GM12872 (cell line): ENCODE data around the gene MOB3A.

Experiments used
- TF ChIP-seq, protein P1 (sequence below): IDR thresholded peaks from 3 replicates; pipeline ENCODE4 v1.5.1; 2011; ENCODE audit warnings: low read depth, mild to moderate bottlenecking, low read length, moderate library complexity; ENCODE audit not compliant: insufficient read depth

Gene MOB3A

DNA sequence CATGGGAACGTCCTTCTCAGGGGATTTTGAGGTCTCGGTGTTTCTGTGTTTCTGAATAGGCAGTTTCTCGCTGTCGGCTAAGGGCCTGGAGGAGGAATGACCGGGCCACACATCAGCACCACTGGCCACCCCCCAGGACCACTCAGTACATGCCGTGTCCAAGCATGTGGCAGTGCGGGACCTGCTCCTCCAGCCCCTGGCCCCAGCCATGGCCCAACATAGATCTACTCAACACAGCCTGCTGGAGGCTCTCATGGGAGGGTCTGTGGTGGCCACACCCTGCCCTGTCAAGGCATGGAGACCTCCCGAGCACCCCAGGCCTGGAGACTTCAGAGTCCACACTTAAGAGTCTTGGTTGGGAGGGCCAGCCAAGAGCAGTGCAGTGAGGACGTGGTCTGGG, 18.1 kb upstream of the MOB3A start:
- TF ChIP-seq, protein P1, sequence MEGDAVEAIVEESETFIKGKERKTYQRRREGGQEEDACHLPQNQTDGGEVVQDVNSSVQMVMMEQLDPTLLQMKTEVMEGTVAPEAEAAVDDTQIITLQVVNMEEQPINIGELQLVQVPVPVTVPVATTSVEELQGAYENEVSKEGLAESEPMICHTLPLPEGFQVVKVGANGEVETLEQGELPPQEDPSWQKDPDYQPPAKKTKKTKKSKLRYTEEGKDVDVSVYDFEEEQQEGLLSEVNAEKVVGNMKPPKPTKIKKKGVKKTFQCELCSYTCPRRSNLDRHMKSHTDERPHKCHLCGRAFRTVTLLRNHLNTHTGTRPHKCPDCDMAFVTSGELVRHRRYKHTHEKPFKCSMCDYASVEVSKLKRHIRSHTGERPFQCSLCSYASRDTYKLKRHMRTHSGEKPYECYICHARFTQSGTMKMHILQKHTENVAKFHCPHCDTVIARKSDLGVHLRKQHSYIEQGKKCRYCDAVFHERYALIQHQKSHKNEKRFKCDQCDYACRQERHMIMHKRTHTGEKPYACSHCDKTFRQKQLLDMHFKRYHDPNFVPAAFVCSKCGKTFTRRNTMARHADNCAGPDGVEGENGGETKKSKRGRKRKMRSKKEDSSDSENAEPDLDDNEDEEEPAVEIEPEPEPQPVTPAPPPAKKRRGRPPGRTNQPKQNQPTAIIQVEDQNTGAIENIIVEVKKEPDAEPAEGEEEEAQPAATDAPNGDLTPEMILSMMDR, result no peak

DNA sequence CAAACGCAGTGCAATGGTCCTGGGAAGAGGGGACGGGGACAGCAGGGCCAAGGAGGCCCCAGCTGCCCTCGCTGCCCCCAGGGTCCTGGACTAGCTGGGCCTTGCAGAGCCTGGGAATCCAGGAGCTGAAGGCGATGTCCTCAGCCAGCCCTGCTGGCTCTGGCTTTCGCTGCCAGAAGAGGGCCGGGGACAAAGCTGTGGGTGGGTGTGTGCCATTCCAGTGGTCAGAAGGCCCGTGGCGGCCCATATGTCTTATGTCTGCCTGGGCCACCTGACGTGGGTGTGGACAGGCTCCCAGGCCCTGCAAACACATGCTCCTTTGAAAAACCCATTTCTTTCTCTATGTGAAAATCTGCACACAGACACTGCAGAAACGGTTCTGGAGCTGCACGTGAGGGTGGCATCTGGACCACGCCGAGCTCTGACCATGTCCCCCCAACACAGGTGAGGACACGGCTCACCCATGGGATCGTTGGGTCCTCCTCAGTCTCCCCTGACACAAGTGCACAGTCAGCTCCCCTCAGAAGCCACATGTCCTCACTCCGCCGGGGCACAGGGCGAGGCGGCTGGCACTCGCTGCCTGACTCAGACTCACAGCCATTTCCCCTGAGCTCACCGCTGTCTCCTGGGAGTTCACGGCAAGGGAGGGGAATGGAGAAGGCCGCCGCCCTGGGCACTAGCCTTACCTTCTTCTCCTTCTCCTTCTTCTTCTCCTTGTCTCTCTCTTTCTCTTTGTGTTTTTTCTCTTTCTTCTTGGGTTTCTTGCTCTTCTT, 17.5 kb upstream of the MOB3A start:
- TF ChIP-seq, protein P1, result no peak

DNA sequence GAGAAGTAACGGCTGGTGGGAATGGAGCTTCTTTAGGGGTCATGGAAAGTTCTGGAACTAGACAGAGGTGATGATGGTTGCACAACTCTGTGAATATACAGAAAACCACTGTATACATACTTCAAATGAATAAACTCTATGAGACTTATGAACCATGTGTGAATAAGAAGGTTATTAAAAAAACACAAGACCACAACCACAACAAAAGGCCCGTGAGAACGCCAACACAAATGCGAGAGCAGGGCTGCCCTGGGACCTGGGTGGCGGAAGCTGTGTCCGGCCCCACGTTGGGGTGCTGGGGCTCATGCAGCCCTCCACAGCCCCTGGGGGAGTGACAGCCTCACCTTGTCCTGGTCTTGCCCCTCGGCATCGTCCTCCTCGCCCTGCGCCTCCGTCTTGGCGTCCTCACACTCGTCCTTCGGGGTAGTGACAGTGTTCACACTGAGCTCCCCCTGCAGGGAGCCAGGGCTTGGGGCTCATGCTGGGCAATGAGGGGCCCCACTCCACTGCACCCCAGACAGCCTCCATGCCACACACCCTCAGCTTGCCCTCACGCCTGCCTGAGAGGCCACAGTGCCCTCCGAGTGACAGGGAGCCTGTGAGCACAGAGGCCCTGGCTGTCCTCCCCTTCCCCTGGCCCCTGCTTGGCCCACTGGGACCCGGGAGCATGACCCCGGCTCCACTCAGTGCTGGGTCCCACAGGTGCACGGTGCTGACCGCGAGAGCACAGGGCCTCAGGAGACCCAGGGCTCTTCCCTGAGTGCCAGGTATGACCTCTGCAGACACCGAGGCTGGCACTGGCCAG, 16.6 kb upstream of the MOB3A start:
- TF ChIP-seq, protein P1, result no peak

DNA sequence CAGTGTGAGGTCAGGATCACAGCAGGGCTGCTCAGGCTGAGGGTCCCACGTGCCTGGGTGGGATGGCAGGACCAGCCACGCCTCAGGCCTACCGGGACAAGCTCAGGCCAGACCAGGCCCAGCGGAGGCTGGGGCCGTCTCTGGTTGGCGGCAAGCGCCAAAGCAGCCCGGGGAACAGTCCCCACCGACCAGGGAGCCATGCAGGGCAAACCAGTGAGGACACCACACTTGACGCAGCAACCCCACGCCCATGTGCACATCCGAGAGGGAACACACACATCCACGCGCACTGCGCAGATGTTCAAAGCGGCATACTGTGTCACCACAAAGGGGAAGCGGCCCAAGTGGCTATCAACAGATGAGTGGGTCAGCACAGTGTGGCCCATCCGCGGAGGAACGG, 15.8 kb upstream of the MOB3A start:
- TF ChIP-seq, protein P1, result no peak

DNA sequence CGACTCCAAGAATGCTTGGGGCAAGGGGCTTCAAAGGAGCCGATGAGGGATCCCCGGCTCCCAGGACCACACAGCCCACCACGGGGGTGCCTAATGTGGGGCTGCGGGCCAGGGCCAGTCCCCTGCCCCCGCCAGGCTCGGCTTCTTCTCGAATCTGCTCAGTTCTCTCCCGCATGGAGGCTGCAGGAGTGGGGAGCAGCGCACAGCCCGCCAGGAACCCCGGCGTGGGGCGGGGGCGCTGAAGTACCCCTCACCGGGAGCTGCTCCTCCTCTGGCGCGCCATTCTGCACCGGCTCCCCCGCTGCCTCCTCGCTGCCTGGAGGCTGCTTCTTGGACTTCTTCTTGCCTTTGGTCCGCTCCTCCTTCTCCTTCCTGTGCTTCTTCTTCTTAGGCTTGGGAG, 15.3 kb upstream of the MOB3A start:
- TF ChIP-seq, protein P1, result no peak

DNA sequence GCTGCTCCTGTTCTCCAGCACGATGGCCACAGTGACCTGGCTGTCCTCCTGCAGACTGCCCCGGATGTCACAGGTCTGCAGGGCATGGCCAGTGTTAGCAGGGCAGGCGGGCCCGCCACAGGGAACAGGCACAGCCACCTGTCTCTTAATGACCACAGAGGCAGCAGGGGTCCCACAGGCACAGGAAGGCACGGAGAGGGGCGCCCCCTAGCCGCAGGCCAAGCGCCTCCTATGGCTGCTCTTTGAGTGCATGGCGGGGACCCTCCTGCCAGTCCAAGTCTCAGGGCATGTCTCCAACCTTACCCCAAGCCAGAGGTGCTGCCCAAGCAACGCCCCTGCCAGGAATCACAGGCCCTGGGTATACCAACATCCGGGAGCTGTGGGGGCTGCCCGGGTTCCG, 14.7 kb upstream of the MOB3A start:
- TF ChIP-seq, protein P1, result peak; percentile 28; the same call in 1 of the 3 replicates

DNA sequence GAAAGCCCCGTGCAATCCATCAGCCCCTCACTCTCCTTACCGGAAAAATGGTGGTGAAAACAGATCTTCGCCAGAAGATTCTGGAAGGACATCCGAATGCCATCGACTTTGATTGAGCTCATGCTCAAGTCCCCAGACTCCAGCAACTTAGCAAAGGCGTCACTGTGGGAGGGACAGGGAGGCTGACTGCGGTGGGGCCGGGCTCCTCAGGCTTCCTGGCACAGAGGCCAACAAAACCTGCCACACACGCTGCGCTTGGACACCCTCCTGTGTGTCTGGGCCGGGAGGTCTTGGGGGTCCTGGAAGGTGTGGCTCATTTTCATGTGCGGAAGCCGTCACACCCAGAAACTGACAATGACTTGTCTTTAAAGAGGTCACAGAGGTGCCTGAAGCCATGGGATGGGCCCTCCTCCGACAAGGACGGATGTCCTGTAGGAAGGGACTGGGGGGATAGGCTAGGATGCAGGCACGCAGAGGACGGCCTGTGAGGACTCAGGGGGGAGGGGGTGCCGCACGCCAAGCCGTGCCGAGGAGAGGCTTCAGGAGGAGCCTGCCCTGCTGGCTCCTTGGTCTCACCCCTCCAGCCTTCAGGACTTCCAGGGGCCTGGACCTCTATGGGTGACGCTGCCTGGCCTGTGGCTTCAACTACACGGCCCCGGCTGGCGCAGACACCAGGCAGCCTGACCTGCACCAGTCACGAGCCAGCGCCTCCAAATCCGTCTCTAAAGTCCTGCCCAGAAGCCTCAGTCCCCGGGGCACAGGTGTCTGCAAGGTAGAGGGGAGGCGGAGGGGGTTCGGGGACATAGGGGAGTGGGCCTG, 13.1 kb upstream of the MOB3A start:
- TF ChIP-seq, protein P1, result no peak
